ENCODE results near the gene GARS1.

GRCh38 chr7:30627026-30627425, 32.3 kb downstream of the GARS1 start:
- TF ChIP-seq CTCF (conservative IDR thresholded peaks at IDR 0.05 in 1 of 2, IDR thresholded peaks at IDR 0.05 in 1 of 2; ENCODE audit: extremely low read depth in 1 of 2, insufficient read depth in 1 of 2, low read depth in 1 of 2, low read length in 2 of 2) (no peak), EZH2 (IDR thresholded peaks at IDR 0.05; ENCODE audit: borderline replicate concordance, low read length) (no peak)

All from mammary epithelial cell (primary cell).